GM21825 (cell line): ENCODE measurements around the gene NOA1.
"Not testable (repeated sequence)": the region's sequence is repeated elsewhere in the genome, so short reads cannot be mapped to it uniquely, and the experiment has no call there.

Source experiments
- ATAC-seq: cut with Tn5 transposase; IDR thresholded peaks from one replicate; pipeline ENCODE4 v1.9.1; 2021; ENCODE audit warnings: mild to moderate bottlenecking, moderate library complexity; ENCODE audit not compliant: unreplicated experiment

Gene NOA1

GRCh38 chr4:56959100-56959499 is 18.3 kb downstream of the NOA1 start:
- no peak for ATAC-seq

- ATAC-seq = no peak
Measured at GRCh38 chr4:56958111-56958517, 19.3 kb downstream of the NOA1 start.

- ATAC-seq = no peak
Measured at GRCh38 chr4:56953680-56954520, 23.5 kb downstream of the NOA1 start.

GRCh38 chr4:56941403-56941802 is 36.0 kb downstream of the NOA1 start:
- ATAC-seq = no peak

GRCh38 chr4:56940971-56941370 is 36.4 kb downstream of the NOA1 start:
- no peak for ATAC-seq

GRCh38 chr4:56940403-56940802 is 37.0 kb downstream of the NOA1 start:
- ATAC-seq = no peak

GRCh38 chr4:56939826-56940225 is 37.6 kb downstream of the NOA1 start:
- ATAC-seq = not testable (repeated sequence)

GRCh38 chr4:56937262-56937661 is 40.1 kb downstream of the NOA1 start:
- ATAC-seq = no peak

GRCh38 chr4:56931924-56932323 is 45.5 kb downstream of the NOA1 start:
- no peak for ATAC-seq

- no peak for ATAC-seq
Measured at GRCh38 chr4:56930638-56931037, 46.8 kb downstream of the NOA1 start.

GRCh38 chr4:56927196-56927595 is 50.2 kb downstream of the NOA1 start:
- ATAC-seq = no peak

- ATAC-seq = not testable (repeated sequence)
Measured at GRCh38 chr4:56914977-56915376, 62.4 kb downstream of the NOA1 start.

- no peak for ATAC-seq
Measured at GRCh38 chr4:56914336-56914735, 63.1 kb downstream of the NOA1 start.
